GM21526 (cell line): Measurements from ENCODE around the gene VCY.
"Not testable (repeated sequence)": the region's sequence is repeated elsewhere in the genome, so short reads cannot be mapped to it uniquely, and the experiment has no call there.

Experiments used
- ATAC-seq: cut with Tn5 transposase; IDR thresholded peaks from one replicate; pipeline ENCODE4 v1.9.1; 2021; ENCODE audit warnings: moderate library complexity; ENCODE audit not compliant: unreplicated experiment, low FRiP score

Gene VCY

GRCh38 chrY:13986373-13986772 is at the start of gene VCY:
Gene VCY, minus strand, starts transcription at chrY:13986473. Its CDS starts 33 bp downstream, at chrY:13986440.
- not testable (repeated sequence) for ATAC-seq

- ATAC-seq: not testable (repeated sequence)
Observed at GRCh38 chrY:14030395-14030794, 44.1 kb upstream of the VCY start.

GRCh38 chrY:14011916-14012315 is 25.6 kb upstream of the VCY start:
- not testable (repeated sequence) for ATAC-seq

GRCh38 chrY:13942406-13942805 is 43.9 kb downstream of the VCY start:
- ATAC-seq: not testable (repeated sequence)
